ENCODE measurements around the gene LSM7. TPM values are rescaled to one million over a fixed set of nuclear protein-coding genes. Genes with fewer than 3 reads are reported as not detected.

Gene LSM7
- total RNA-seq, 1 donor from 2014 or later, result 190 TPM

DNA sequence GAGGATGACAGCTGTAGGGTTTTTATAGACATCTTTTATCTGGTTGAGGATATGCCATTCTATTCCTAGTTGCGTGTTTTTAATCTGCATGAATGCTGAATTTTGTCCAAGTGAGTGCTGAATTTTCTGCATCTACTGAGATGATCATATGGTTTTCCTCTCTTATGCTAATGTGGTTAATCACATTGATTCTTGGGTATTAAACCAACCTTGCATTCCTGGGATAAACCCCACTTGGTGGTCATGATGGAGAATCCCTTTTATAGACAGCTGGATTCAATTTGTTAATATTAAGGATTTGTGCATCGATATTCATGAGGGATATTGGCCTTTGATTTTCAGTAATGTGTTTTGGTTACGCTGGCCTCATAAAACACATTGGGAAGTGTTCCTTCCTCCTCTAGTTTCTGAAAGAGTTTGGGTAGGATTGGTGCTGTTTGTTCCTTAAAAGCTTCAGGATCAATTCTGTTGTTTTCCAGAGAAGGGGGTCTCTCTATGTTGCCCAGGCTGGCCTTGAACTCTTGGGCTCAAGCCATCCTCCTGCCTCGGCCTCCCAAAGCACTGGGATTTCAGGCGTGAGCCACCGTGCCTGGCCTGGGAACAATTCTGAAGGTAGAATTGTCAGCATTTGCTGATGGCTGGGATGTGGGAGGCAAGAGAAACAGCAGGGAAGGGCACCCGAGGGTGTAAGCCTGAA, 13.1 kb downstream of the LSM7 start:
- H3K9me3 Mint-ChIP-seq, result peaks cover 8% of the 10 kb centered on the region
- H3K36me3 Mint-ChIP-seq (ENCODE audit: low read depth), result no peaks in the 10 kb centered on the region
- no peak for DNase-seq
- H3K4me1 Mint-ChIP-seq, result no peaks in the 10 kb centered on the region
- no peak overlapping the region for H3K4me3 Mint-ChIP-seq
- no peak overlapping the region for H3K27ac Mint-ChIP-seq
- peaks cover 22% of the 10 kb centered on the region for H3K27me3 Mint-ChIP-seq
- intact Hi-C loops (cut with micrococcal nuclease), result no loop called here

- peaks cover 8% of the 10 kb centered on the region for H3K9me3 Mint-ChIP-seq
Observed at GRCh38 chr19:2312820-2313501, 15.4 kb downstream of the LSM7 start.

GRCh38 chr19:2311093-2311492, 17.3 kb downstream of the LSM7 start:
- H3K27me3 Mint-ChIP-seq, result peaks cover 48% of the 10 kb centered on the region
- no peak for DNase-seq
- H3K4me3 Mint-ChIP-seq, result no peak overlapping the region
- intact Hi-C loops (cut with micrococcal nuclease), result no loop called here
- no peaks in the 10 kb centered on the region for H3K36me3 Mint-ChIP-seq (ENCODE audit: low read depth)
- H3K9me3 Mint-ChIP-seq, result peaks cover 8% of the 10 kb centered on the region
- peaks cover 3% of the 10 kb centered on the region for H3K4me1 Mint-ChIP-seq
- no peak overlapping the region for H3K27ac Mint-ChIP-seq

More at GRCh38 chr19:2312820-2313501, 15.4 kb downstream of the LSM7 start:
- no peak for DNase-seq
- peaks cover 3% of the 10 kb centered on the region for H3K4me1 Mint-ChIP-seq
- intact Hi-C loops (cut with micrococcal nuclease), result no loop called here
- no peaks in the 10 kb centered on the region for H3K36me3 Mint-ChIP-seq (ENCODE audit: low read depth)
- H3K27me3 Mint-ChIP-seq, result peaks cover 39% of the 10 kb centered on the region
- H3K27ac Mint-ChIP-seq, result no peak overlapping the region
- no peak overlapping the region for H3K4me3 Mint-ChIP-seq

DNA sequence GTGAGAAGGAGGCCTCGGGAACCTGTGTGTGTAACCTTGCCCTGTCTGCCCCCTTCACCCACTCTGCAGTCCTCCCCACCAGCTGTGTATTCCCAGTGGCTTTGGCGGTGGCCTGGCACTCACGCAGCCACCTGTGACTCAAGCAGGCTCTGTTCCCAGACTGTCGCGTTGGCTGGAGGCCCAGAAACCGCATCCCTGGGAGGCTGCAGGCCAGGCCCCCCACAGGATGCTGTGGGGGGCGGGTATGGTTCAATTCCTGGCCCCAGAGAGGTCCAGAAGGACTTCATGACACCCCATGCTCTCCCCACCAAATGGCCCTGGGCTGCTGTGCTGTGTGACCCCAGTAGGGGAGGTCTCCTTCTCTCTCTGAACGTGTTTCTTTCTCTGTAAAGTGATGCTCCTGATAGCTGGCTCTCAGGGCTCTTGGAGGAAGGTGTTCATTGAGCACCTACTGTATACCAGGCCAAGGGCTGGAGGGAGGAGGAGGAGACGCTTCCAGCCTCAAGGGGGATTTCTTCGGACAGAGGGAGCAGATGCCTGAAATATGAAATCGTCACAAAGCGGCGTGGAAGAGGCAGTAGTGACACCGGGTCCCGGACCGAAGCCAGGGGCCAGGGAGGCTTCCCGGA, 18.5 kb downstream of the LSM7 start:
- H3K36me3 Mint-ChIP-seq (ENCODE audit: low read depth), result no peaks in the 10 kb centered on the region
- peaks cover 3% of the 10 kb centered on the region for H3K4me1 Mint-ChIP-seq
- peaks cover 52% of the 10 kb centered on the region for H3K27me3 Mint-ChIP-seq
- no peak for DNase-seq
- peaks cover 4% of the 10 kb centered on the region for H3K9me3 Mint-ChIP-seq
- intact Hi-C loops (cut with micrococcal nuclease), result no loop called here
- H3K4me3 Mint-ChIP-seq, result no peak overlapping the region
- no peak overlapping the region for H3K27ac Mint-ChIP-seq

DNA sequence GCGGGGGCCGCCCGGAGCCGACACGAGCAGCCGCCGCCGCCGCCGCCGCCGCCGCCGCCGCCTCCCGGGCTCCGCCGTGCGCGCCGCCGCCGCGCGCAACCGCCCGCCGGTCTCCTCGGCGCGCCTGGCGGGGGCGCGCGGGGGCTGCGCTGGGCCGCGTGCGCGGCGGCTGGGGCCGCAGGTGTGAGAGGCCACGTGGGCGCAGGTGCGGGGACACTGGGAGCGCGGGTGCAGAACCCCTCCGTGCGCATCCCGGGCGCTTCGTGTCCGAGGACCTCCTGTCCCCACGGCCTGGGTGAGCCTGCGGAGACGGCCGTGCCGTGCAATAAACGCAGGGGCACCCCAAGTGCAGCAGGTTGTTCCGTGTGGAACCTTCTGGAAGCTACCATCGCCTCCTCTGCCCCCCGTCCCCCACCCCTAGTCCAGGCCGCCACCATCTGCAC, 20.3 kb downstream of the LSM7 start, which contains the start of gene LINGO3:
Gene LINGO3 (minus strand): TSS at position 41 of the 443 bp plus-strand sequence. CDS start 16,378 bp downstream, outside the sequence.
- peaks cover 2% of the 10 kb centered on the region for H3K36me3 Mint-ChIP-seq (ENCODE audit: low read depth)
- H3K27ac Mint-ChIP-seq, result no peak within 1 kb of the TSS
- peaks cover 56% of the 10 kb centered on the region for H3K27me3 Mint-ChIP-seq
- DNase-seq, result peak; percentile 63
- H3K4me1 Mint-ChIP-seq, result peaks cover 3% of the 10 kb centered on the region
- intact Hi-C loops (cut with micrococcal nuclease), result no loop called here
- peak within 1 kb of the TSS; percentile 26 for H3K4me3 Mint-ChIP-seq
- no peaks in the 10 kb centered on the region for H3K9me3 Mint-ChIP-seq

DNA sequence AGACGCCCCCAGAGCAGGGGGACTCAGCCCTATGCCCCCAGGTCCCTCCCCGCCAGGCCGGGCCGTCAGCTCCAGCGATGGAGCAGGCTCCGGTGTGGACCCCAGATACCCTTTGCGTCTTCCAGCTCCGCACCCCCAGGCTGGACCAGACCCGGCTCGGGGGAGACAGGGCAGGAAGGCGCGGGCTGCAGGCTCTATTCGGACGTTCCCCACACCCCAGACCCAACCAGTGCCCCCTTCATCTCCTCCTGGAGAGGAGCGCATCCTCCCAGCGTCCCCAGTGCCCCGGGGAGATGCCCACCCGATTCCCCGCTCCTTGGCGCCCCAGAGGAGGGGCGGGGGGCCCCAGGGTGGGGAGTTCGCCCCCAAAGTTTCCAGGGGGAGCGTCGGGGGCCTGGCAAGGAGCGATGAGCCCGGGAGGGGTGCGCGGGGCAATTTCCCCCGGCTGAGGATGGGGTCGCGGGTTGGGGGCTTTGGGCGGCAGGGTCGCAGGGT, 20.8 kb downstream of the LSM7 start:
- intact Hi-C loops (cut with micrococcal nuclease), result no loop called here
- peaks cover 7% of the 10 kb centered on the region for H3K4me1 Mint-ChIP-seq
- H3K4me3 Mint-ChIP-seq, result no peak overlapping the region
- peaks cover 58% of the 10 kb centered on the region for H3K27me3 Mint-ChIP-seq
- H3K36me3 Mint-ChIP-seq (ENCODE audit: low read depth), result peaks cover 4% of the 10 kb centered on the region
- no peaks in the 10 kb centered on the region for H3K9me3 Mint-ChIP-seq
- DNase-seq, result no peak
- no peak overlapping the region for H3K27ac Mint-ChIP-seq

DNA sequence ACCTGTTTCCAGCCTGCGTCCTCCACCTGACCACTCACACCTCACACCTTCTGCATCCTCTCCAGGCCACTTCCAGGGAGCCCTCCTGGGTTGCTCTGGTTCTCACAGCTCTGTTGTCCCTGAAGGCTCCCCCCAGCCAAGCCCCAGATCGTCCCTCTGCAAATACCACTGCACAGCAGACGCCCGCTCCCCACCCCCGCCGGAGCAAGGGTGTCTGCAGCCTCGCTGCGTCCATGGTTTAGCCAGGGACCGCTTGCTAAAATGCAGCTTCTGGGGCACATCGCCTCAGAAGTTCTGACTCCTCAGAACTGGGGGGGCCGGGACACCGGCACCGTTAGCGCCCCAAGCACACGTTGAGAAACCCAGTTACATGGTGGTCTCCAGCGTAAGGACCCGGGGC, 21.4 kb downstream of the LSM7 start:
- Mint-ChIP-seq H3K9me3 (no peaks in the 10 kb centered on the region), H3K27me3 (peaks cover 57% of the 10 kb centered on the region), H3K27ac (no peak overlapping the region), H3K36me3 (ENCODE audit: low read depth) (peaks cover 4% of the 10 kb centered on the region), H3K4me3 (no peak overlapping the region), H3K4me1 (peaks cover 7% of the 10 kb centered on the region)
- no peak for DNase-seq
- intact Hi-C loops (cut with micrococcal nuclease), result no loop called here

- intact Hi-C loops (cut with micrococcal nuclease), result no loop called here
- Mint-ChIP-seq H3K4me1 (peaks cover 7% of the 10 kb centered on the region), H3K27me3 (peaks cover 60% of the 10 kb centered on the region), H3K4me3 (no peak overlapping the region), H3K36me3 (ENCODE audit: low read depth) (peaks cover 4% of the 10 kb centered on the region), H3K9me3 (no peaks in the 10 kb centered on the region), H3K27ac (no peak overlapping the region)
- DNase-seq, result no peak
Observed at GRCh38 chr19:2306281-2306806, 22.0 kb downstream of the LSM7 start.

GRCh38 chr19:2305452-2306280, 22.7 kb downstream of the LSM7 start:
- intact Hi-C loops (cut with micrococcal nuclease), result no loop called here
- Mint-ChIP-seq H3K36me3 (ENCODE audit: low read depth) (peaks cover 4% of the 10 kb centered on the region), H3K4me3 (no peak overlapping the region), H3K4me1 (peaks cover 7% of the 10 kb centered on the region), H3K27me3 (peaks cover 64% of the 10 kb centered on the region), H3K9me3 (no peaks in the 10 kb centered on the region), H3K27ac (no peak overlapping the region)
- DNase-seq, result no peak

- H3K4me1 Mint-ChIP-seq, result peaks cover 4% of the 10 kb centered on the region
- H3K27ac Mint-ChIP-seq, result no peak overlapping the region
- H3K9me3 Mint-ChIP-seq, result no peaks in the 10 kb centered on the region
- H3K36me3 Mint-ChIP-seq (ENCODE audit: low read depth), result peaks cover 4% of the 10 kb centered on the region
- H3K4me3 Mint-ChIP-seq, result no peak overlapping the region
- peaks cover 45% of the 10 kb centered on the region for H3K27me3 Mint-ChIP-seq
- no peak for DNase-seq
- intact Hi-C loops (cut with micrococcal nuclease), result no loop called here
Observed at GRCh38 chr19:2303211-2303798, 25.1 kb downstream of the LSM7 start.

DNA sequence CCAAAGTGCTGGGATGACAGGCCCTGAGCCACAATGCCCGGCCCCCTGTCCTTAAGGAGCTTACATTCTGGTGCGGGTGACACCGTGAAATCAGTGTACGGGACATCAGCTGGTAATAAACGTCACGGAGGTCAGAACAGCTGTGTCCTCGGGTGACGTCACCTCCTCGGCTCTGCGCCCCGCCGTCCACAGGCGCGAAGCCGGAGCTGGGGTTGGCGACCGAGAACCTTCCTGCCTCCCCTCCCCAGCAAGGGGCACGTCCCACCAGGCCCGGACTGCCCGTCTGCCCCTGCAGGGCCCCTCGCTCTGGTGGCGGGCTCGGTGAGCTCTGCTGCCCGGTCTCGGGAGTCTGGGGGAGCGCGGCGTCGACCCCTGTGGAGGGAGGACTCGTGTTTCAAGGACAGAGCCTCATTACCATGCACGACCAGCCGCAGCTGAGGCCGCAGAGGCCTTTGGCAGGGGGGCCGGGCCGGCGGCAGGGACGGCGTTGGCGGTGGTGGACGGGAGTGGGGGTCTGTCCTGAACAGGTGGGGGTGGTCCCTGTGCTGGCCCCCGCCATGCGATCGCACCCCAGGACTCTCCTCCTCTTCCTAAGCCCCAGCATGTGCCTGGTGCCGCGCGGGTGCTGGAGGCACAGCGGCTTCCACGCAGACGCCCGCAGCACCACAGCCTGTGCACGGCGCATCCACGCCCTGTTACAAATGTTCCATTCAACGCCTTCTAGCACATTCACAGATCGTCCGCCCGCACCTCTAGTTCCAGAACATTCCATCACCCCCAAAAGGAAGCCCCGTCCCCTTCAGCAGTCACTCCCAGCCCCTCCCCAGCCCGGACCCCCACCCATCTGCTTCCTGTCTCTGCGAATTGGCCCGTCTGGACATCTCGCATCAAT, 25.8 kb downstream of the LSM7 start:
- peaks cover 3% of the 10 kb centered on the region for H3K4me1 Mint-ChIP-seq
- no peak overlapping the region for H3K27ac Mint-ChIP-seq
- intact Hi-C loops (cut with micrococcal nuclease), result no loop called here
- H3K9me3 Mint-ChIP-seq, result no peaks in the 10 kb centered on the region
- no peak for DNase-seq
- H3K27me3 Mint-ChIP-seq, result peaks cover 44% of the 10 kb centered on the region
- H3K36me3 Mint-ChIP-seq (ENCODE audit: low read depth), result peaks cover 4% of the 10 kb centered on the region
- no peak overlapping the region for H3K4me3 Mint-ChIP-seq

DNA sequence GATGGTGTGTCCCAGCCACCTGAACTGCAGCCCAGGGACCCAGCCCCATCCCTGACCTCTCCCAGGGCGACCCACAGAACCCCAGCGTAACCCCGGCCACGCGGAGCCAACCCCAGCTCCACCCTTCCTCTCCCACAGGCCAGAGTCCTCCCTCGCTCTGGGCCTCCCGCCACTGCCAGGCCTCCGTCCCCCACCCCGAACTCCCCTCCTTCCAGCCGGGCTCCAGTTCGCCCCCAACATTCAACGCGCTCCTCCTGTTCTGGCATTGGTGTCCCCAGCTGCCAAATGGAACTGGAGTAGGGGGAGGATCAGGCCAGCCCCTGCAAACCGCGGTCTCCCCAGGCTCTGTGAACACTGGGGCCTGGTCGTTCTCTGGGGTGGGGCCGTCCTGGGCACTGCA, 27.9 kb downstream of the LSM7 start:
- Mint-ChIP-seq H3K9me3 (no peaks in the 10 kb centered on the region), H3K4me1 (peaks cover 3% of the 10 kb centered on the region), H3K4me3 (no peak overlapping the region), H3K27me3 (peaks cover 30% of the 10 kb centered on the region), H3K27ac (no peak overlapping the region), H3K36me3 (ENCODE audit: low read depth) (peaks cover 4% of the 10 kb centered on the region)
- intact Hi-C loops (cut with micrococcal nuclease), result no loop called here
- DNase-seq, result no peak

Data from activated CD4-positive, alpha-beta T cell treated with anti-CD3 and anti-CD28 coated beads, Interleukin-2, amount 10 ng/mL, durations not matched to agents 24 days and 14 days (primary cell).